Stromal cell of bone marrow (primary cell): ENCODE data around the gene GSK3B.

Experiments used
- DNase-seq: peaks from one replicate; pipeline ENCODE4 v3.0.0-alpha.2; 2012; ENCODE audit warnings: low read depth

GSK3B gene

DNA sequence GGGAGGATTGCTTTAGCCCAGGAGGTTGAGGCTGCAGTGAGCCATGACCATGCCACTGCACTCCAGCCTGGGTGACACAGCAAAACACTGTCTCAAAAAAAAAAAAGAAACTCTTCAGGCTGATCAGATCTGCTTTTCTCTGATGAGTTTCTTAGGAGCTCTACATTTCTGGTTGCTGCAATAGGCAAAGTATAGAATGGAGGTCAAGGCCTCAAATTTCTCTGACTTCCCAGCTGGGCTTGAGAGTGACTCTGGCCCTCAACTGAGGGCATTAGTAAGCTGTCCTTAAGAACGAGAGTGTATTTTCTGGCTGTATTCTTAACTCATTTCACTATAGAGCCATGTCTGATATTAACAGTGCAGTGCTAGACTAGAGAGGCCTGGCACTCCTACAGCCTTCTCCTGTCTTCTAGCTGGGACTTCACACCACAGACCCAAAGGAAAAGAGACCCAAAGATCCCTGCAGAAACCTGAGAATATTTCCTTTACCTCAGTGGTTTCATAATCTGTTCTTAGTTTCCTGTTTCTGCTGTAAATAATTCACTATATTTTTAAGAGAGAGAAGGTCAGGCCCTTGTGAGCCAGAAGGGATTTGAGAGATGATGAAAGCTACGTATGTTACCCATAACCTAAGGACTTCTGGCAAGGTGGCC is 314.4 kb downstream of the GSK3B start:
- no peak for DNase-seq

DNA sequence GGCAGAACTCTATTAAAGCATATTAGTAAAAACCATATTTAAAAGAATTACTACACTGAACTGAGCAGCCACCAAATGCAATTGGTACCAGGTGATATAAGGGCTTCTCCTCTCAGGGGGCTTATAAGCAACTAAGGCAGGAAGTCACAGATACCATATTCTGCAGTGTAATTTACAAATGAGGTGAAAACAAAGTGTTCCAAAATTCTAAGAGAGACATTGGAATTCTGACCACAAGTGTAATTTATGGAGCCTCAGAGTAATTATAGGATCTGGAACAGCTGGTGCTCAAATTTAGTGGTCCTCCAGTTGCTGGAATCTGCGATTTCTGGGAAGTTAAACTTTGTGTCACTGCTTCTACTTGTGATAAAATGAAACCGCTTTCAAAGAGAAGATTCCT is 315.4 kb downstream of the GSK3B start:
- no peak for DNase-seq

DNA sequence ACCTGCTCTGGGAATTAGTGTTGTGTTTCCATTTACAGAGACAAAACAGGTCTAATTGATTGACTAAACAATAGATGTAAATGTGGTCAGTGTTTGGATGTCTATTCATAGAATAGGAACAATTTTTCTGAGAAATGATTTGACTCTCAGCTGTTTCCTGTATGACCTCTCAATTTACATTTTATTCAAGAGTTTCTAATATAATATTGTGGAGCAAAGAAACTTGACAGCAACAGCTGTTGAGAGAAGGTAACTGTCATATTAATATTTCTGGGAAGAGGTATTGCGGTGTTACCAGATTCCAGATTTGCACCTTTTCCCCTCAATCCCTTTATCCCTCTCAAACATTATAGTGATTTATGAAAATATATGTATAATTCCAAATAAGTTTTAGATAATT is 316.1 kb downstream of the GSK3B start:
- no peak for DNase-seq

DNA sequence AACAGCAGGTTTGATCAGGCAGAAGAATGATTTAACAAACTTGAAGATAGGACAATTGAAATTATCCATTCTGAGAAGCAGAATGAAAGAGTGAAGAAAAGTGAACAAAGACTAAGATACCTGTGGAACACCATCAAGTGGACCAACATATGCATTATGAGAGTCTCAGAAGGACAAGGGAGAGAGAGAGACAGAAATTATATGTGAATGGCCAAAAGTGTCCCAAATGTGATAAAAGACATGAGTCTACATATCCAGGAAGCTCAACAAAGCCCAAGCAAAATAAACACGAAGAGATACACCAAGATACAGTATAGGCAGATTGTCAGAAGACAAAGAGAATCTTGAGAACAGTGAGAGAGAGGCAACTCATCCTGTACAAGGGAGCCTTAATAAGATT is 317.9 kb downstream of the GSK3B start:
- DNase-seq: no peak

DNA sequence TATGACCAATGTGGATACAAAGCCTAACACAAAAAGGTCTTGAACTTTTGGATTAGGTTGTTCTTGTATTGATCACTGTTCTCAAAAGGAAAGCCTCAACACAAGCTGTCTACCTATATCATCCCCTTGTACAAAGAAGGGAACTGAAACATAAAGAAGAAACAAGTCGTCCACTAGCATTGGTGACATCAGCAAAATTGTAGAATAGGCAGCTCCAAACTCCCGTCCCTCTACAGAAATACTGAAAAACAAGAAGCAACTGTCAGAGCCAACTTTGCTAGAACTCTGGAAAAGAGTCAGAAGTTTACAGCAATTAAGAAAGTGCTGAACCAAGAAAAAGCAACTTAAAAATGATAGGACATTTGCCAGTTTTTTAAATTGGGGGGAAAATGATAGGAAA is 319.8 kb downstream of the GSK3B start:
- DNase-seq: no peak
